PC-9 (cell line): ENCODE measurements around the gene MAGI2. TPM values are rescaled to one million over a fixed set of nuclear protein-coding genes. Genes with fewer than 3 reads are reported as not detected.

Source experiments
- BruUV-seq: library from RNA; stranded (reverse); fragments of 400-500 nt; replicated peaks from 2 replicates; lab custom pipeline; 2021; lab: Mats Ljungman, UMichigan
- CTCF ChIA-PET: fragments of 300-600 bp; sonication (Branson Sonifier 250); formaldehyde crosslinking; loops from one replicate; lab custom pipeline; 2022; ENCODE audit warnings: antibody characterized with exemption; lab: Charles Lee
- POLR2A ChIA-PET: fragments of 300-600 bp; sonication (Branson Sonifier 250); formaldehyde crosslinking; loops from one replicate; lab custom pipeline; 2022; ENCODE audit warnings: antibody characterized with exemption; ENCODE audit not compliant: unreplicated experiment; lab: Charles Lee
- DNase-seq, 2 experiments: peaks; one replicate each; pipeline versions ENCODE4 v3.0.0 to v3.0.0-alpha.2; 2015 to 2022; ENCODE audit warnings: mixed read lengths in 1 of 2
- H2AFZ ChIP-seq: fragments of 200-600 bp; sonication (generic); 2 replicates; pipeline ENCODE4 v1.8.1; 2017; ENCODE audit warnings: antibody characterized with exemption
- H3F3A ChIP-seq: fragments of 200-600 bp; sonication (generic); 2 replicates; pipeline ENCODE4 v1.8.1; 2017; ENCODE audit warnings: antibody characterized with exemption, mild to moderate bottlenecking, low read depth; ENCODE audit not compliant: insufficient read depth
- H3K27ac ChIP-seq: fragments of 200-600 bp; sonication (generic); 2 replicates; pipeline ENCODE4 v1.6.1; 2016; ENCODE audit warnings: mixed run types
- H3K27me3 ChIP-seq: fragments of 200-600 bp; sonication (generic); 2 replicates; pipeline ENCODE4 v1.6.1; 2016; ENCODE audit warnings: low read depth, mixed run types; ENCODE audit not compliant: insufficient read depth
- H3K36me3 ChIP-seq: fragments of 200-600 bp; sonication (generic); 2 replicates; pipeline ENCODE4 v1.6.1; 2016; ENCODE audit warnings: low read depth, mixed run types
- H3K4me1 ChIP-seq: fragments of 200-600 bp; sonication (generic); replicated peaks from 2 replicates; pipeline ENCODE4 v1.6.1; 2016; ENCODE audit warnings: mixed run types; ENCODE audit not compliant: insufficient read depth
- H3K4me2 ChIP-seq: fragments of 200-600 bp; sonication (generic); 2 replicates; pipeline ENCODE4 v1.6.1; 2017; ENCODE audit warnings: mixed run types
- H3K4me3 ChIP-seq: fragments of 200-600 bp; sonication (generic); 2 replicates; pipeline ENCODE4 v1.6.1; 2016; ENCODE audit warnings: mixed run types
- H3K79me2 ChIP-seq: fragments of 200-600 bp; sonication (generic); 2 replicates; pipeline ENCODE4 v1.6.1; 2017; ENCODE audit warnings: low read depth, mixed run types
- H3K9me2 ChIP-seq: fragments of 200-600 bp; sonication (generic); 2 replicates; pipeline ENCODE4 v1.8.1; 2017; ENCODE audit warnings: mild to moderate bottlenecking; ENCODE audit not compliant: insufficient read depth
- H3K9me3 ChIP-seq: fragments of 200-600 bp; sonication (generic); 2 replicates; pipeline ENCODE4 v1.8.1; 2016; ENCODE audit warnings: low read depth; ENCODE audit not compliant: insufficient read depth
- H4K20me1 ChIP-seq: fragments of 200-600 bp; sonication (generic); 2 replicates; pipeline ENCODE4 v1.8.1; 2017; ENCODE audit not compliant: insufficient read depth
- EZH2 ChIP-seq: fragments of 200-600 bp; sonication (generic); IDR thresholded peaks from 2 replicates; pipeline ENCODE4 v1.8.0; 2017; ENCODE audit warnings: antibody characterized with exemption, low read depth
- intact Hi-C: fragments of 100-400 bp; cut with micrococcal nuclease; formaldehyde crosslinking; loops from one replicate; pipeline ENCODE4 v1.10.0; 2022; ENCODE audit not compliant: unreplicated experiment
- total RNA-seq: library from RNA; stranded (reverse); gene quantifications from 2 replicates; pipeline ENCODE4 v1.2.3, GENCODE V29; 2021
- TF ChIP-seq, protein P1 (sequence below): fragments of 200-600 bp; sonication (generic); conservative IDR thresholded peaks from 2 replicates; pipeline ENCODE4 v1.6.1; 2017; ENCODE audit warnings: mixed run types, antibody characterized with exemption, mild to moderate bottlenecking, moderate library complexity

Gene MAGI2
- total RNA-seq, 1 experiment from 2014 or later: 0.92 TPM

DNA sequence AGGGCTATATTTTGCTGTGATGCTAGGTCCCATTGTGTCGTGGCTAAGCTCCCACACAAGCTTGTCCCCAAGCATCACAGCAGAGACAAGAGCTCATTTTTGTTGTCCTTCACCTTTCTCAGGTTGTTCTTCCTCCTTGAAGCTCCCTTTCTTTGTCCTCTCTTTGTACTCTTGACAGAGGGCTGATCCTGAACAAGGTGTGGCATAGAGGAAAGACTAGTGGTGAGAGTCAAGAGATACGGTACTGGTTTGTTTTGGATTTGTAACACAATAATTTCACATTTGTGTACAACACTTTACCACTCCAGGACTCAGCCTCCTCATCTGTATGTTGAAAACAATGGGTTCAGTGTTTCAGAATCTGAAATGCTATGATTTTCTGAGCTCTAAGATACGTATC is 41.0 kb downstream of the MAGI2 start:
- no TSS peak for BruUV-seq
- intact Hi-C loops: no loop called here
- H3K27me3 ChIP-seq: no peaks in the 10 kb centered on the region
- H3K4me3 ChIP-seq: no peak overlapping the region
- no peak overlapping the region for H2AFZ ChIP-seq
- no peaks in the 10 kb centered on the region for H4K20me1 ChIP-seq
- H3K4me2 ChIP-seq: no peak overlapping the region
- peaks cover 4% of the 10 kb centered on the region; the same call in 1 of the 2 replicates for H3K9me2 ChIP-seq
- no peaks in the 10 kb centered on the region for H3F3A ChIP-seq
- H3K79me2 ChIP-seq: no peaks in the 10 kb centered on the region
- CTCF ChIA-PET: no interaction called here
- no peaks in the 10 kb centered on the region for H3K4me1 ChIP-seq
- H3K36me3 ChIP-seq: no peaks in the 10 kb centered on the region
- POLR2A ChIA-PET: interaction anchor here (0.7 kb wide), 1 partner anchor 1615 kb away, joined by 5 read pairs; no protein-coding TSS in a partner anchor
- H3K9me3 ChIP-seq: no peaks in the 10 kb centered on the region
- DNase-seq: no peak
- H3K27ac ChIP-seq: no peak overlapping the region
- TF ChIP-seq, protein P1, sequence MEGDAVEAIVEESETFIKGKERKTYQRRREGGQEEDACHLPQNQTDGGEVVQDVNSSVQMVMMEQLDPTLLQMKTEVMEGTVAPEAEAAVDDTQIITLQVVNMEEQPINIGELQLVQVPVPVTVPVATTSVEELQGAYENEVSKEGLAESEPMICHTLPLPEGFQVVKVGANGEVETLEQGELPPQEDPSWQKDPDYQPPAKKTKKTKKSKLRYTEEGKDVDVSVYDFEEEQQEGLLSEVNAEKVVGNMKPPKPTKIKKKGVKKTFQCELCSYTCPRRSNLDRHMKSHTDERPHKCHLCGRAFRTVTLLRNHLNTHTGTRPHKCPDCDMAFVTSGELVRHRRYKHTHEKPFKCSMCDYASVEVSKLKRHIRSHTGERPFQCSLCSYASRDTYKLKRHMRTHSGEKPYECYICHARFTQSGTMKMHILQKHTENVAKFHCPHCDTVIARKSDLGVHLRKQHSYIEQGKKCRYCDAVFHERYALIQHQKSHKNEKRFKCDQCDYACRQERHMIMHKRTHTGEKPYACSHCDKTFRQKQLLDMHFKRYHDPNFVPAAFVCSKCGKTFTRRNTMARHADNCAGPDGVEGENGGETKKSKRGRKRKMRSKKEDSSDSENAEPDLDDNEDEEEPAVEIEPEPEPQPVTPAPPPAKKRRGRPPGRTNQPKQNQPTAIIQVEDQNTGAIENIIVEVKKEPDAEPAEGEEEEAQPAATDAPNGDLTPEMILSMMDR: no peak
- no peak for TF ChIP-seq EZH2

DNA sequence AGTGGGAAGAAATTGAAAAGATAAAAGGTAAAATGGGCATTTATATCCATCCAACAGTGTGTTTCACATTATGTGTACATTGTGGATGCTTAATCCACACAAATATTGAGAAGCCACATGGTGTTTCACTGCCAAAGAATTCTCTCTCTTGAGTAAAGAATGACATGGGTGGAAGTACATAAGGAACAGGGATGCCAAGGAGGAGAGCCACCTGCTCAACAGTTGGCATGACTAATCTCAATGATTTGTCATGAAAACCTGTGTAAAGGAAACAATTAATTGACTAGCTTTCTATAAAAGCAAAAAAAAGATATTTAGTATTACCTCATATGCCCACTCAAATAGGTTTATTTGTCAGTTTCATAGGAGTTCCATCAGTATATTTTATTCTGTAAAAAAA is 43.1 kb downstream of the MAGI2 start:
- Histone ChIP-seq H3K4me3 (no peak overlapping the region), H3K4me1 (peaks cover 7% of the 10 kb centered on the region; the same call in 1 of the 2 replicates), H3F3A (no peaks in the 10 kb centered on the region), H3K9me2 (0 out of 2 replicates have a peak, but pooled peaks cover 2% of the 10 kb centered on the region), H3K79me2 (no peaks in the 10 kb centered on the region), H2AFZ (no peak overlapping the region), H3K27ac (no peak overlapping the region), H3K4me2 (no peak overlapping the region), H3K36me3 (no peaks in the 10 kb centered on the region), H4K20me1 (no peaks in the 10 kb centered on the region), H3K9me3 (no peaks in the 10 kb centered on the region), H3K27me3 (no peaks in the 10 kb centered on the region)
- intact Hi-C loops: no loop called here
- POLR2A ChIA-PET: interaction anchor here (0.6 kb wide), 1 partner anchor 43 kb away, joined by 7 read pairs; no protein-coding TSS in a partner anchor
- no peak for TF ChIP-seq EZH2
- TF ChIP-seq, protein P1: no peak
- CTCF ChIA-PET: no interaction called here
- BruUV-seq: no TSS peak
- DNase-seq: no peak

DNA sequence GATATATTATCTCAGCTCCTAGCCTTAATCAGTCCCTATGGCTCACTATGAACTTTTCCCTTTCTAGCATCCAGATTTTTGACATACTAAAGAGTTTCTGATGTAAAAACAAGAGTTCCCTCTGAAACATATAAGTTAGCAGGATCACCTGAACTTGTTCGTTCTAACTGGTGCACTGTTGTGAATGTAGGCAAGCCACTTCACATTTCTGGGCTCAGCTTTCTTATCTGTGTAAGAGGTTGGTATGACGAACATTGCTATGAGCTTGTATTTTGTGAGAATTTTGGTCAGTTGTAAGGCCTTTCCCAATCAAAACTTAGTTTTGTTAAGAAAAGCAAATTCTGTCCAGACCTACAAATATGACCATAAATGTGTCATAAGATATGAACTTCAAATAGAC is 46.1 kb downstream of the MAGI2 start:
- H2AFZ ChIP-seq: no peak overlapping the region
- TF ChIP-seq, protein P1: no peak
- TF ChIP-seq EZH2: no peak
- CTCF ChIA-PET: no interaction called here
- peaks cover 7% of the 10 kb centered on the region; the same call in 1 of the 2 replicates for H3K4me1 ChIP-seq
- H3K9me2 ChIP-seq: no peaks in the 10 kb centered on the region
- POLR2A ChIA-PET: no interaction called here
- no TSS peak for BruUV-seq
- H3K79me2 ChIP-seq: no peaks in the 10 kb centered on the region
- intact Hi-C loops: no loop called here
- H3K4me3 ChIP-seq: no peak overlapping the region
- H3K9me3 ChIP-seq: no peaks in the 10 kb centered on the region
- no peaks in the 10 kb centered on the region for H4K20me1 ChIP-seq
- no peak overlapping the region for H3K27ac ChIP-seq
- H3F3A ChIP-seq: no peaks in the 10 kb centered on the region
- no peak for DNase-seq
- H3K27me3 ChIP-seq: no peaks in the 10 kb centered on the region
- no peaks in the 10 kb centered on the region for H3K36me3 ChIP-seq
- H3K4me2 ChIP-seq: no peak overlapping the region
